OCI-LY7 (cell line): ENCODE measurements around the gene NHP2.

Experiments
- EZH2phosphoT487 ChIP-seq: fragments of 200-600 bp; sonication (generic); IDR thresholded peaks from 2 replicates; pipeline ENCODE4 v1.6.1; 2018; ENCODE audit warnings: low read depth, borderline replicate concordance, mild to moderate bottlenecking, mixed run types, antibody characterized with exemption, low read length, moderate library complexity, mixed read lengths
- TF ChIP-seq, protein P1 (sequence below): fragments of 200-600 bp; sonication (generic); conservative IDR thresholded peaks from 2 replicates; pipeline ENCODE4 v1.5.1; 2014; ENCODE audit warnings: mild to moderate bottlenecking, antibody characterized with exemption, low read length, moderate library complexity, mixed read lengths

DNA sequence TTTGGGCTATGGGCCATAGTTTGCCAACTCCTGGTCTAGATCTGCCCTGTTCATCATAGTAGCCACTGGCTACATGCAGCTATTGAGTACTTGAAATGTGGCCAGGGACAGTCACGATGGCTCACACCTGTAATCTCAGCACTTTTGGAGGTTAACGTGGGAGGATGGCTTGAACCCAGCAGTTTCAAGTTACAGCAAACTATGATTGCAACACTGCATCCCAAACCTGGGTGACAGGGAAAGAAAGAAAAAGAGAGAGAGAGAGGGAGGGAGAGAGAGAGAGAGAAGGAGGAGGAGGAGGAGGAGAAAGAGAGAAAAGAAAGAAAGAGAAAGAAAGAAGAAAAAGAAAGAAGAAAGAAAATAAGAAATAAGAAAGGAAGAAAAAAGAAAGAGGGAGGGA is 38.6 kb upstream of the NHP2 start:
- TF ChIP-seq, protein P1, sequence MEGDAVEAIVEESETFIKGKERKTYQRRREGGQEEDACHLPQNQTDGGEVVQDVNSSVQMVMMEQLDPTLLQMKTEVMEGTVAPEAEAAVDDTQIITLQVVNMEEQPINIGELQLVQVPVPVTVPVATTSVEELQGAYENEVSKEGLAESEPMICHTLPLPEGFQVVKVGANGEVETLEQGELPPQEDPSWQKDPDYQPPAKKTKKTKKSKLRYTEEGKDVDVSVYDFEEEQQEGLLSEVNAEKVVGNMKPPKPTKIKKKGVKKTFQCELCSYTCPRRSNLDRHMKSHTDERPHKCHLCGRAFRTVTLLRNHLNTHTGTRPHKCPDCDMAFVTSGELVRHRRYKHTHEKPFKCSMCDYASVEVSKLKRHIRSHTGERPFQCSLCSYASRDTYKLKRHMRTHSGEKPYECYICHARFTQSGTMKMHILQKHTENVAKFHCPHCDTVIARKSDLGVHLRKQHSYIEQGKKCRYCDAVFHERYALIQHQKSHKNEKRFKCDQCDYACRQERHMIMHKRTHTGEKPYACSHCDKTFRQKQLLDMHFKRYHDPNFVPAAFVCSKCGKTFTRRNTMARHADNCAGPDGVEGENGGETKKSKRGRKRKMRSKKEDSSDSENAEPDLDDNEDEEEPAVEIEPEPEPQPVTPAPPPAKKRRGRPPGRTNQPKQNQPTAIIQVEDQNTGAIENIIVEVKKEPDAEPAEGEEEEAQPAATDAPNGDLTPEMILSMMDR: no peak
- no peak for TF ChIP-seq EZH2phosphoT487
